Stimulated activated CD4-positive, alpha-beta T cell treated with anti-CD3 and anti-CD28 coated beads, TNF-alpha, amount 100 ng/mL, for 48 hours (primary cell): Measurements from ENCODE around the gene SIM1.
"Not testable (repeated sequence)": the region's sequence is repeated elsewhere in the genome, so short reads cannot be mapped to it uniquely, and the experiment has no call there.

Source experiments
- DNase-seq, 3 donors: peaks; one replicate each; pipeline ENCODE4 v3.0.0-alpha.2; 2020; ENCODE audit warnings: low read depth in 3 of 3

SIM1 gene

GRCh38 chr6:100354736-100355641 is 109.7 kb downstream of the SIM1 start:
- DNase-seq = not testable (repeated sequence)

- DNase-seq = no peak
These were observed 111.3 kb downstream of the SIM1 start for GRCh38 chr6:100353276-100354015.

- no peak for DNase-seq
These were observed 114.6 kb downstream of the SIM1 start for GRCh38 chr6:100350139-100350538.

- no peak for DNase-seq
These were observed 115.4 kb downstream of the SIM1 start for GRCh38 chr6:100349366-100349765.

GRCh38 chr6:100347901-100348550 is 116.7 kb downstream of the SIM1 start:
- no peak for DNase-seq

GRCh38 chr6:100346828-100347227 is 117.9 kb downstream of the SIM1 start:
- DNase-seq = no peak

- DNase-seq = no peak
These were observed 118.5 kb downstream of the SIM1 start for GRCh38 chr6:100346203-100346602.

- DNase-seq = no peak
These were observed 120.0 kb downstream of the SIM1 start for GRCh38 chr6:100344761-100345160.

- DNase-seq = no peak
These were observed 120.4 kb downstream of the SIM1 start for GRCh38 chr6:100344321-100344720.

GRCh38 chr6:100343316-100344077 is 121.2 kb downstream of the SIM1 start:
- no peak for DNase-seq

- DNase-seq = no peak
These were observed 121.9 kb downstream of the SIM1 start for GRCh38 chr6:100342830-100343229.

GRCh38 chr6:100339574-100340255 is 125.0 kb downstream of the SIM1 start:
- no peak for DNase-seq

- no peak for DNase-seq
These were observed 126.6 kb downstream of the SIM1 start for GRCh38 chr6:100338090-100338489.

- DNase-seq = no peak
These were observed 127.8 kb downstream of the SIM1 start for GRCh38 chr6:100336876-100337275.

- DNase-seq = no peak
These were observed 128.7 kb downstream of the SIM1 start for GRCh38 chr6:100335991-100336390.
